Nucleus accumbens (tissue), 56 donors: ENCODE measurements around the gene RFC4.
"Not testable (repeated sequence)": the region's sequence is repeated elsewhere in the genome, so short reads cannot be mapped to it uniquely, and the experiment has no call there.

Experiments used
- DNase-seq, 56 donors: peaks; one replicate each; lab custom pipeline; 2025; lab: John Stamatoyannopoulos, UW

Gene RFC4

GRCh38 chr3:186825872-186826409, 19.7 kb upstream of the RFC4 start:
- DNase-seq: no peak

DNA sequence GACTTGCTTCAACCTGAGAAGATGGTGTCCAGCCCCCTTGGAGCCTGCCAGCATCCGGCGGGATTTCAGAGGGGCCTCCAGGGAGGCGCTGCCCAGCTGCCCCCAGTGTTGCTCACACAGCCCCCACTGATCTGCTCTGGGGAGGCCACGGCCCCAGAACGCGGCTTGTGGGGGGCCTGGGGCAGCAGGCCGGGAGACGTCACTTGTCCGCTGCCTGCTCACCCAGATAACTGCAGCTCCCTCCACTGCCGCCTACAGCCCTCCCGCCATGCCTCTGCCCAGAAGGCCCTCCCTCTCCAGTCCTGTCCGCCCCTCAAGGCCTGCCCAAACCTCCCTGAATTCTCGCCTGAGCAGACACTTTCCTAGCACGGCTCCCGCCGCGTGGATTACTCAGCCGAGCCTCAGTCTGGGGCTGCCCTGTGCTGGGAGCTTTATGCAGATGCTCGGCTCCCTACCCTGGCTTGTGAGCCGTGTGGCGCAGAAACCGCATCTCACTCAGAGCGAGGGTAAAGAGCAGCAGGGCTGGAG, 19.1 kb upstream of the RFC4 start:
- DNase-seq: peak in 14 of 56 donors; percentile 3 to 51 (median 20)

GRCh38 chr3:186824430-186825139, 18.3 kb upstream of the RFC4 start:
- DNase-seq: no peak

- DNase-seq: no peak
These were observed 17.1 kb upstream of the RFC4 start for GRCh38 chr3:186823386-186823785.

- DNase-seq: not testable (repeated sequence)
These were observed 16.1 kb upstream of the RFC4 start for GRCh38 chr3:186822388-186822759.

- DNase-seq: no peak
These were observed 15.4 kb upstream of the RFC4 start for GRCh38 chr3:186821429-186822387.

DNA sequence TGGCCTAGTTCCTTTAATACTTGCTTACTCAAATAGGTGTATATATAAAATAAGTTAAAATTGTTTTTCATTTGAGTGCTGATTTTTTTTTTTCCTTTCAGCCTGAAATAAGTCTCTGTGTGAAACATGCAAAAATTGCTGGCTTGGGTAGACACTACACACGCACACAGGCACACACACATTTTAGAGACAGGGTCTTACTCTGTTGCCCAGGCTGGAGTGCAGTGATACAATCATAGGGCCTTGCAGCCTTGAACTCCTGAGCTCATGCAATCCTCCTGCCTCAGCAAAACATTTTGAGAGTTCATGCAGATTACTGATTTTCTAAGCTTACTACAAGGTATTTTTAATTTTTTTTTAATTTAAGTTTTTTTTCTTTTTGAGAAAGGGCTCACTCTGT, 12.7 kb upstream of the RFC4 start:
- DNase-seq: no peak

DNA sequence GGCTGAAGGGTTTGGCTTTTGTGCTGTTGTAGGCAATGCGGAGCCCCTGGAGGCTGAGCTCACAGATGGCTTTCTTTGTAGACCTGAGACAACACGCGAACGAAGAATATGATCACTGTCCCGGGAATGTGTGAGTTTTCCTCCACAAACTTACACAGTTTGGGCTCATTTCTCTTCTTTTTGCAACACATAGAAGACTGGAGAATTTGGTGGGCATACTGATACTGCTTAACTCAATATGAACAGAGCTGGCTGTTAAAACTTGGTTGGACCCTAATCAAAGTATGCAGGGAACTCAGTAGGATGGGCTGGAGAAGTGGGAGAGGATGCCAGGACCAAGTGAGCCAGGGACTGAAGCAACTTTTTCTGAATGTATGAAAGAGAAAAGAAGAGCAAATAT, 12.2 kb upstream of the RFC4 start:
- DNase-seq: no peak

DNA sequence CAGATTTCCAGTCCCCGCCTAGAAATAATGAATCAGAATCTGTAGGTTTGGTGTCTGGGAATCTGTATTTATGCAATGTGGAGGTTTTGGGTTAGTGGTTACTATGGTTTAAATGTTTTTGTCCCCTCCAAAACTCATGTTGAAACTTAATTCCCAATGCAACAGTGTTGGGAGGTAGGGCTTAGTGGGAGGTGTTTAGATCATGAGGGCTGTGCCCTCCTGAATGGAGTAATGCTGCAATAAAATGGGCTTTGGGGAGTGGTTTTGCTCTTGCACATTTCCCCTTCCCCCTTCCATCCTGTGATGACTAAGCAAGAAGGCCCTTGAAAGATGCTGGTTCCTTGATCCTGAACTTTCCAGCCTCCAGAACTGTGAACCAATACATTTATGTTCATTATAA, 9.2 kb upstream of the RFC4 start:
- DNase-seq: no peak

DNA sequence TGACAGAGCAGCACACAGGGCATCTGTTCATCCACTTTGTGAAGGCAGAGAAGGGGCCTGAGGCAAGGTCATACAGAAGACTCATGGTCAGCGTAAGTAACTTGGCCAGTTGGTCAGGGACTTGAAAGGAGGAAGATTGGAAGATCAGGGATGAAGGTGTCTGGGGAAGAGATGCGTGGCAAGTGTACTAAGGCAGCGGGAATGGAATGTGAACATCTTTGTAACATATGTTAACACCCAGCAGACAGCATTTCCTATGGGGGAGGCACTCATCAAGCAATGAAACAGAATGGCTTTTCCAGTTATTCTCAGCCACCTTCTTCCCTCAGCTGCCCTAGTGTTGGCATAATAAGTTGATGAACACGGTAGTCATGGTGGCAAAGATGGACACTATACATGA, 7.8 kb upstream of the RFC4 start:
- no peak for DNase-seq

GRCh38 chr3:186811313-186811712, 5.0 kb upstream of the RFC4 start:
- not testable (repeated sequence) for DNase-seq

GRCh38 chr3:186810336-186810996, 4.2 kb upstream of the RFC4 start:
- no peak for DNase-seq

- DNase-seq: no peak
These were observed 949 bp upstream of the RFC4 start for GRCh38 chr3:186807231-186807630.

DNA sequence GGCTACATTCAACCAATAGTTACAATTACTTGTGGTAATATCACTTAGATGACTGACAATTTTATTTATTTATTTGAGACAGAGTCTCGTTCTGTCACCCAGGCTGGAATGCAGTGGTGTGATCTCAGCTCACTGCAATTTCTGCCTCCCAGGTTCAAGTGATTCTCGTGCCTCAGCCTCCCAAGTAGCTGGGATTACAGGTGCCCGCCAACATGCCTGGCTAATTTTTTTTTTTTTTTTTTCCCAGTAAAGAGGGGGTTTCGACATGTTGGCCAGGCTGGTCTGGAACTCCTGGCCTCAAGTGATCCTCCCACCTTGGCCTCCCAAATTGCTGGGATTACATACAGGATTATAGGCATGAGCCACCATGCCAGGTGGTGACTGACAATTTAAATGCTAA, 2.8 kb downstream of the RFC4 start:
- not testable (repeated sequence) for DNase-seq

DNA sequence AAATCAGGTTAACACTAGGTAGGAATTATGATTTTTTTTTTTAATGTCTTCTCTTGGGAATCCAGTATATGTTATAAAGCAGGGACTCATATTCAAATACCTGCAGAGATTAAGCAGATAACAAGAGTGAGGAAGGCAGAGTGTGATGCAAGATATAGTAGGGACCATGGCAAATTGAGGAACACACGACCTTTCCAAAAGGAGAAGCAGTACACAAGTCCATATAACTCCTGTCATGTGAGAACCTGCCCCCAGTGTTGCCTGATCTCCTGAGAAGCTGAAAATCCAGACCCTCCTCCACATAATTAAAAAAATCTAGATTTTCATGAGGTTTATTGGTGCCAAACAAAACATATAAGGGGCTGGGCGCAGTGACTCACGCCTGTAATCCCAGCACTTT, 3.6 kb downstream of the RFC4 start:
- no peak for DNase-seq

DNA sequence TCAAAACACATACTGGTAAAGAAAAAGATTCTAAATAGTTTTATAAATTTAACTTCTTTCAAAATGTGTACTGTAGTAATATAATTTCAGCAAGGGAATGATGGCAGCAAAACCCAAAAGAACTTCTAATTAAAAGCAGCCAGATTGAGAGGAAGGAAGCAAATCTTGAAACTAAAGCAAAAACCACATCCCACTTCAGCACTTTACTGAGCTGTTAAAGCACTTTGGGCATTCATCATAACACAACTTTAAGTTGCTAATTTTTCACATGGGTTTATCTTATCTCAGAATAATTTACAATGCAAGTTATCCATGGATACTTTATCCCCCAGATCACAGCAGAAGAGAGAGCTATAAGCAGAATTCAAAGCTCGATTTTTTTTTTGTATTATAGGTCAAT, 6.0 kb downstream of the RFC4 start:
- DNase-seq: no peak

GRCh38 chr3:186798239-186798874, 7.9 kb downstream of the RFC4 start:
- no peak for DNase-seq

- no peak for DNase-seq
These were observed 15.9 kb downstream of the RFC4 start for GRCh38 chr3:186790261-186790981.

DNA sequence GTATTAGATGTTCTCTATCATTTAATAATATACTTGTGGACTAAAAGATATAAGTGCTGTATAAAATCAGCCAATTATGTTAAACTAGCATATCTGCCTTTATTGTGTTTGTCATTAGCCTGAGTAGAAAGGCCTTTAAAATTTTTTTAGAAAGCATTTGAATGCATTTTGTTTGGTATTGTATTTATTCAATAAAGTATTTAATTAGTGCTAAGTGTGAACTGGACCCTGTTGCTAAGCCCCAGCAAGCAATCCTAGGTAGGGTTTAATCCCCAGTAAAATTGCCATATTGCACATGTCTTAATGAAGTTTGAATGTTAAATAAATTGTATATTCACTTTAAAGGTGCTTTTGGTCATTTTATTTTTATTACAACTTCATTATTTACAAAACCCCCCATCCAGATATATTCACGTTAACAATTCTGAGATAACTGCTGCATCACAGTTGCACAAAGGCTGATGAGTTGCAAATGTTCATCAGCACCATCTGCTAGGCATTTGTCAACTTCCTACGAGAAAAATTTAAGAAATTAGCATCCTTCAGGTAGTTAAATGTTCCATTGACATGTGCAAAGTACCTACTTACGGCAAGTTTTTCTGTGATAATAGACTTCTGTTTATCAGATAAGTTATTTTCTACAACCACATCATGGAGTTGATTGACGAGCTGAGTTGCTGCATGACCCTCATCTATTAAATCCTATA, 16.6 kb downstream of the RFC4 start:
- no peak for DNase-seq
